Measurements from ENCODE around the gene TBL1X.
"Not testable (repeated sequence)": the region's sequence is repeated elsewhere in the genome, so short reads cannot be mapped to it uniquely, and the experiment has no call there.

TBL1X gene

DNA sequence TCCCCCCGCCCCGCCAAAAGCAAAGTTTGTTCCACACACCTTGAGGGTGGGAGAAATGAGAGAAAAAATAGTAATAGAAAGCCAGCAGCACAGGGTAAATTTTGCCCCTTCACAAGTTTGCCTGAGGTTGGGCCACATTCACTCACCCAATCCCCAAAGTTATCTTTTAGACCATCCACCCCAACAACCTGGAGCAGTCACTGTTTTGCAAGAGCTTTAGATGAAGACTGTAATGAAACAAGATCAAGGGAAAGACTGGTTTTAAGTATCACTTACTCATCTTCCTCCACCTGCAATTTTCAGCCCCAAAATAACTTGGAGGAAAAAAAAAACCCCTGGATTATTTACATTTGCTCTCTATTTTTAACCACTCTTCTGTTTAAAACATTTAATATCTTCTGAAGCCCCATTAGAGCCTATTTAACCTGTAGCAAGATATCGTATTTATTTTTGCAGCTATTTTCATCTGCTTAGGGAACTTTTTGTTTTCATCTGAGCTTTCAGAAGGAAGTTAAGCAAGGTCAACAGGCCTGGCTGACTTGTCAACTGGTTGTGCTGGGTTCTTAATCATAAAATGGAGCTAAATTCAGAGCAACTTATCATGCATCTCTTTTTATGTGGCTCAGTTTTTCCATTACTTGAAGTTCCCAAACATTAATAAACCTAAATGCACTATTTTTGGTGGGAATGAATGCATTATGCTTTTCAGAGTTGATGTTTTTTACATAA is 24.6 kb upstream of the TBL1X start:
- TF ChIP-seq, protein P1, sequence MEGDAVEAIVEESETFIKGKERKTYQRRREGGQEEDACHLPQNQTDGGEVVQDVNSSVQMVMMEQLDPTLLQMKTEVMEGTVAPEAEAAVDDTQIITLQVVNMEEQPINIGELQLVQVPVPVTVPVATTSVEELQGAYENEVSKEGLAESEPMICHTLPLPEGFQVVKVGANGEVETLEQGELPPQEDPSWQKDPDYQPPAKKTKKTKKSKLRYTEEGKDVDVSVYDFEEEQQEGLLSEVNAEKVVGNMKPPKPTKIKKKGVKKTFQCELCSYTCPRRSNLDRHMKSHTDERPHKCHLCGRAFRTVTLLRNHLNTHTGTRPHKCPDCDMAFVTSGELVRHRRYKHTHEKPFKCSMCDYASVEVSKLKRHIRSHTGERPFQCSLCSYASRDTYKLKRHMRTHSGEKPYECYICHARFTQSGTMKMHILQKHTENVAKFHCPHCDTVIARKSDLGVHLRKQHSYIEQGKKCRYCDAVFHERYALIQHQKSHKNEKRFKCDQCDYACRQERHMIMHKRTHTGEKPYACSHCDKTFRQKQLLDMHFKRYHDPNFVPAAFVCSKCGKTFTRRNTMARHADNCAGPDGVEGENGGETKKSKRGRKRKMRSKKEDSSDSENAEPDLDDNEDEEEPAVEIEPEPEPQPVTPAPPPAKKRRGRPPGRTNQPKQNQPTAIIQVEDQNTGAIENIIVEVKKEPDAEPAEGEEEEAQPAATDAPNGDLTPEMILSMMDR (IDR thresholded peaks at IDR 0.05; ENCODE audit: borderline replicate concordance, control extremely low read depth, extremely low read depth, insufficient read depth, missing control alignments), result no peak
- in situ Hi-C loops (cut with MboI; ENCODE audit: low sequenced_read_pairs, unreplicated experiment), result no loop called here
- DNase-seq (ENCODE audit: low spot score), result no peak

DNA sequence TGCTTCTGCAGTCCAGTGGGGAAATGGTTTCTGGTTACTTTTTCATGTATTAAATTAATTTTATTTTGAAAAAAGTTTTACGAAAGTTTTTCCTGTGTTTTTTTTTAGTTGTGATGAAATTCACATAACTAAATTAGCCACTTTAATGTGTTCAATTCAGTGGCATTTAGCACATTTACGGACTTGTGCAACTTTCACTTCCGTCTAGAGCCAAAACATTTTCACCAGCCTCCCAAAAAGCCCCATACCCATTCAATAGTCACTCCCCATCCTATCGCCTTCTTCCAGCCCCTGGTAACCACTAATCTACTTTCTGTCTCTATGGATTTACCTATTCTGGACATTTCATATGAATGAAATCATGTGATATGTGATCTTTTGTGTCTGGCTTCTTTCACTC is 22.8 kb upstream of the TBL1X start:
- in situ Hi-C loops (cut with MboI; ENCODE audit: low sequenced_read_pairs, unreplicated experiment), result no loop called here
- TF ChIP-seq, protein P1 (IDR thresholded peaks at IDR 0.05; ENCODE audit: borderline replicate concordance, control extremely low read depth, extremely low read depth, insufficient read depth, missing control alignments), result no peak
- DNase-seq (ENCODE audit: low spot score), result no peak

DNA sequence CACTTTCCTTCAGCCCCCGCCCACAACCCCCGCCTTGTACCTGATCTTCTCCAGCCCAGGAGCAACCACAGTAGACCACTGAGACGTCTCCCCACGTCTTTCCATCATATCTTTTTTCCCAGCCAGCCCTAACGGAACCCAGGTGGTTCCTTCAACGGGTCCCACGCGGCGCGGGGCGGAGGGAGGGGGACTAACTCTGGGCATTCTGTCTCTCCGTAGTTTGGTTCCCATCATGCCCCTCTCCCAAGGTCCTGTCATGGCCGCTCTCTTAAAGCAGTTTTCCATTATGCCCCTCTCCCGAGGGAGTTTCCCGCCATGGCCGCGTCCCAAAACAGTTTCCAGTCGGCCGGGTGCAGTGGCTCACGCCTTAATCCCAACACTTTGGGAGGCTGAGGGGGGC is 21.5 kb upstream of the TBL1X start:
- DNase-seq (ENCODE audit: low spot score), result no peak
- TF ChIP-seq, protein P1 (IDR thresholded peaks at IDR 0.05; ENCODE audit: borderline replicate concordance, control extremely low read depth, extremely low read depth, insufficient read depth, missing control alignments), result no peak
- in situ Hi-C loops (cut with MboI; ENCODE audit: low sequenced_read_pairs, unreplicated experiment), result no loop called here

DNA sequence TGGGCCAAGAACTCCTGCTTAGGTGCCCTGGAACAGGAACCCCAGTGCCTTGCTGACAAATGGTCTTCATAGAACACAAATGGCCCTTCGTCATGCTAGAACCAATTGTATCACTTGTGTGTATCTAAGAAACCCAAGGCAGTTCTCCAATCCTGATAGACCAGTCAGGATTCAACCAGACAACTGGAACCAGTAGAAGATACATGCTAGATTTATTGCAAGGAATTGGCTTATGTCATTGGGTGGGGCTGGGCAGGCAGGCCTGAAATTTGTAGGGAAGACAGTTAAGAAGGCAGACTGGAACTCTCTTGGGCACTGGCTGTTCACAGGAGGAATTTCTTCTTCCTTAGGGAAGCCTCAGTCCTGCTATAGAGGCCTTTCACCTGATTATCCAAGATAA is 17.0 kb upstream of the TBL1X start:
- in situ Hi-C loops (cut with MboI; ENCODE audit: low sequenced_read_pairs, unreplicated experiment), result no loop called here
- DNase-seq (ENCODE audit: low spot score), result no peak
- TF ChIP-seq, protein P1 (IDR thresholded peaks at IDR 0.05; ENCODE audit: borderline replicate concordance, control extremely low read depth, extremely low read depth, insufficient read depth, missing control alignments), result no peak

DNA sequence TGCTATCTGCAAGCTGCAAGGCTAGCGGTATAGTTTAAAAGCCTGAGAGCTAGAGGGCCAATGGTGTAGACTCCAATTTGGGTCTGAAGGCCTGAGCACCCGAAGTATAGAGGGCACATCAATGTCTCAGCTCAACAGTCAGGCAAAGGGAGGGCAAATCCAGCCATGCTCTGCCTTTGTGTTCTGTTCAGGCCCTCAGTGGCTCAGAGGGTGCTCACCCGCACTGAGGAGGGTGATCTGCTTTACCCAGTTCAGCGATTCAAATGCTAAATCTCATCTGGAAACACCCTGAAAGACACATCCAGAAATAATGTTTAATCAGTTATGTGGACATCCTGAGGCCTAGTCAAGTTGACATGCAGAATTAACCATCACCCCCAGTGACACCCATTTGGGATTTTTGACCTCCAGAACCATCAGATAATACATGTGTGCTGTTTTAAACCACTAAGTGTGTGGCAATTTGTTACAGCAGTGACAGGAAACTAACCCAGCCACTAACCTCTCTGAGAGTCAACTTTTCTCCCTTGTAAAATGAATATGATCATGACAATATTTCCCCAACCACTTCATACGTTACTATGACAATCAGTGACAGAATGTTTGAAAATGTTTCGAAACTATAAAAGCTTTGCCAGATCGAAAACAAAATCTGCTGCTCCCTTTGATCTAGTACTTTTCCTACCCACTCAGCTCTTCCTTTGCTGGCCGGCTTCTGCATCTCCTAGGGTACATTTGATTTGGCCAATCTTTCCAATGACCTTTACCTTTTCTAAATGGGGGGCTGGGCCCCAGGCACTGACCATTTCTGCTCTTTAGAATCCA is 8.4 kb upstream of the TBL1X start:
- in situ Hi-C loops (cut with MboI; ENCODE audit: low sequenced_read_pairs, unreplicated experiment), result loop anchor here (25.0 kb wide), 1 partner anchor 256 kb away; no protein-coding TSS in a partner anchor
- no peak for DNase-seq (ENCODE audit: low spot score)
- TF ChIP-seq, protein P1 (IDR thresholded peaks at IDR 0.05; ENCODE audit: borderline replicate concordance, control extremely low read depth, extremely low read depth, insufficient read depth, missing control alignments), result no peak

DNA sequence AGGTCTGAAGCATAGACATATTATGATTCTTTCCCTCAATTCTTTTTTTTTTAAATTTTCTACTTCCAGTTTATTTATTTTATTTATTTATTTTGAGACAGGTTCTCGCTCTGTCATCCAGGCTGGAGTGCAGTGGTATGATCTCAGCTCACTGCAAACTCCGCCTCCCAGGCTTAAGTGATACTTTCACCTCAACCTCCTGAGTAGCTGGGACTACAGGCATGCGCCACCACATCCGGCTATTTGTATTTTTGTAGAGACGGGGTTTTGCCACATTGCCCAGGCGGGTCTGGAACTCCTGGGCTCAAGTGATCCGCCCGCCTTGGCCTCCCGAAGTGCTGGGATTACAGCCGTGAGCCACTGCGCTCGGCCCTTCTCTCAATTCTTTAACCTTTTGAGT is 6.8 kb upstream of the TBL1X start:
- DNase-seq (ENCODE audit: low spot score), result not testable (repeated sequence)
- in situ Hi-C loops (cut with MboI; ENCODE audit: low sequenced_read_pairs, unreplicated experiment), result loop anchor here (25.0 kb wide), 1 partner anchor 254 kb away; no protein-coding TSS in a partner anchor
